AG04450 (cell line): Measurements from ENCODE around the gene MARCHF2. TPM values are rescaled to one million over a fixed set of nuclear protein-coding genes. Genes with fewer than 3 reads are reported as not detected.
A peak's percentile ranks its signal among the peaks of the same experiment; 100 is the strongest.

Experiments
- CTCF ChIA-PET: fragments of 300-600, 350-600 bp; formaldehyde crosslinking; extraction: SDS; loops from one replicate; lab custom pipeline; 2022; ENCODE audit warnings: antibody characterized with exemption, inconsistent platforms; lab: Charles Lee
- POLR2A ChIA-PET: fragments of 350-600 bp; formaldehyde crosslinking; extraction: SDS; loops from one replicate; lab custom pipeline; 2021; ENCODE audit warnings: antibody characterized with exemption, inconsistent platforms; lab: Yijun Ruan, JAX
- DNase-seq: peaks from one replicate; pipeline ENCODE4 v3.0.0-alpha.2; 2011; ENCODE audit warnings: low read depth, low spot score
- H3K27ac ChIP-seq: one replicate; pipeline ENCODE4 v1.5.1; 2012; ENCODE audit warnings: low read depth, low read length, control low read depth
- H3K27me3 ChIP-seq: one replicate; pipeline ENCODE4 v1.6.0; 2012; ENCODE audit warnings: low read length; ENCODE audit not compliant: control insufficient read depth, insufficient read depth
- H3K4me3 ChIP-seq: 2 replicates; pipeline ENCODE4 v1.5.1; 2011; ENCODE audit warnings: mild to moderate bottlenecking, low read depth, low read length, control low read depth
- H3K9me3 ChIP-seq: 2 replicates; pipeline ENCODE4 v1.5.1; 2012; ENCODE audit warnings: low read length; ENCODE audit not compliant: control insufficient read depth, insufficient read depth
- polyA plus RNA-seq: library from polyadenylated mRNA; depleted of rRNA; stranded (reverse); fragments of >200 nt; gene quantifications from 2 replicates; pipeline ENCODE4 v1.2.3, GENCODE V29; 2011
- TF ChIP-seq, protein P1 (sequence below): IDR thresholded peaks from 2 replicates; pipeline ENCODE4 v1.5.1; 2011; ENCODE audit warnings: low read depth, low read length, control low read depth, inconsistent platforms

MARCHF2 gene
- polyA plus RNA-seq, 1 experiment, result 14.7 TPM

DNA sequence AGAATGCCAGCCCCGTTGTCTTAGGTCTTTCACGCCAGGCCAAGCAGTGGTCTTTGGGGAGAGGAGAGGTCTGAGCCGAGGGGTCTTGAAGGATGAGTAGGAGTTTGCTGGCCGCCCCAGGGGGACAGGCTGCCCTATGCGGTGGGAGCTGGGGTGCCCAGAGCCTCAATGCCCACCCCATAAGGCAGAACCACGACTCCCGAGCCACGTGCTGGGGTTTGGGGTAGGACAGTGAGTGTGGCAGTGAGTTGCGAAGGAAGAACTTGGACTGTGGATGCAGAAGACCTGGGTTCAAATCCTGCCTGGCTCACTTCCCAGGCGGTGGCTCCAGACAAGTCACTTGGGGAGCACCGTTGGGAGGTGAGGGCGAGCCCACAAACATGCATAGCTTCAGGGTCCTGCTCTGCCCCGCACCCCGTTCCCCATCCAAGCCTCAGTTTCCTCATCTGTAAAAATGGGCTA, 17.5 kb upstream of the MARCHF2 start:
- H3K27ac ChIP-seq, result no peak overlapping the region
- H3K27me3 ChIP-seq, result no peaks in the 10 kb centered on the region
- ChIA-PET CTCF (interaction anchor here (1.0 kb wide), 1 partner anchor 41 kb away, joined by 7 read pairs; no protein-coding TSS in a partner anchor), POLR2A (no interaction called here)
- H3K4me3 ChIP-seq, result no peak overlapping the region
- no peak for DNase-seq
- TF ChIP-seq, protein P1, sequence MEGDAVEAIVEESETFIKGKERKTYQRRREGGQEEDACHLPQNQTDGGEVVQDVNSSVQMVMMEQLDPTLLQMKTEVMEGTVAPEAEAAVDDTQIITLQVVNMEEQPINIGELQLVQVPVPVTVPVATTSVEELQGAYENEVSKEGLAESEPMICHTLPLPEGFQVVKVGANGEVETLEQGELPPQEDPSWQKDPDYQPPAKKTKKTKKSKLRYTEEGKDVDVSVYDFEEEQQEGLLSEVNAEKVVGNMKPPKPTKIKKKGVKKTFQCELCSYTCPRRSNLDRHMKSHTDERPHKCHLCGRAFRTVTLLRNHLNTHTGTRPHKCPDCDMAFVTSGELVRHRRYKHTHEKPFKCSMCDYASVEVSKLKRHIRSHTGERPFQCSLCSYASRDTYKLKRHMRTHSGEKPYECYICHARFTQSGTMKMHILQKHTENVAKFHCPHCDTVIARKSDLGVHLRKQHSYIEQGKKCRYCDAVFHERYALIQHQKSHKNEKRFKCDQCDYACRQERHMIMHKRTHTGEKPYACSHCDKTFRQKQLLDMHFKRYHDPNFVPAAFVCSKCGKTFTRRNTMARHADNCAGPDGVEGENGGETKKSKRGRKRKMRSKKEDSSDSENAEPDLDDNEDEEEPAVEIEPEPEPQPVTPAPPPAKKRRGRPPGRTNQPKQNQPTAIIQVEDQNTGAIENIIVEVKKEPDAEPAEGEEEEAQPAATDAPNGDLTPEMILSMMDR, result no peak
- no peaks in the 10 kb centered on the region; the same call in 1 of the 2 replicates for H3K9me3 ChIP-seq

GRCh38 chr19:8396185-8396562, 16.9 kb upstream of the MARCHF2 start:
- Histone ChIP-seq H3K4me3 (no peak overlapping the region), H3K27ac (no peak overlapping the region), H3K27me3 (no peaks in the 10 kb centered on the region), H3K9me3 (no peaks in the 10 kb centered on the region; the same call in 1 of the 2 replicates)
- TF ChIP-seq, protein P1, result no peak
- DNase-seq, result no peak
- POLR2A ChIA-PET, result no interaction called here
- CTCF ChIA-PET, result interaction anchor here (1.0 kb wide), 1 partner anchor 42 kb away, joined by 7 read pairs; no protein-coding TSS in a partner anchor

GRCh38 chr19:8396563-8397203, 16.4 kb upstream of the MARCHF2 start:
- TF ChIP-seq, protein P1, result peak; percentile 72
- Histone ChIP-seq H3K4me3 (no peak overlapping the region), H3K27ac (no peak overlapping the region), H3K27me3 (no peaks in the 10 kb centered on the region), H3K9me3 (no peaks in the 10 kb centered on the region; the same call in 1 of the 2 replicates)
- ChIA-PET CTCF (interaction anchor here (0.9 to 1.0 kb wide), 4 partner anchors 42 to 61 kb away, joined by 3 to 7 read pairs (median 6); no protein-coding TSS in a partner anchor), POLR2A (no interaction called here)
- DNase-seq, result no peak

GRCh38 chr19:8397271-8397670, 15.8 kb upstream of the MARCHF2 start:
- no peak for DNase-seq
- ChIA-PET CTCF (interaction anchor here (0.6 to 2.3 kb wide), 6 partner anchors 16 to 86 kb away, joined by 3 to 10 read pairs (median 5); partner anchors contain the start of gene MARCHF2), POLR2A (interaction anchor here (1.6 kb wide), 1 partner anchor 16 kb away, joined by 3 read pairs; the partner anchor contains the start of gene MARCHF2)
- Histone ChIP-seq H3K9me3 (no peaks in the 10 kb centered on the region; the same call in 1 of the 2 replicates), H3K4me3 (no peak overlapping the region), H3K27ac (no peak overlapping the region), H3K27me3 (no peaks in the 10 kb centered on the region)
- TF ChIP-seq, protein P1, result no peak

DNA sequence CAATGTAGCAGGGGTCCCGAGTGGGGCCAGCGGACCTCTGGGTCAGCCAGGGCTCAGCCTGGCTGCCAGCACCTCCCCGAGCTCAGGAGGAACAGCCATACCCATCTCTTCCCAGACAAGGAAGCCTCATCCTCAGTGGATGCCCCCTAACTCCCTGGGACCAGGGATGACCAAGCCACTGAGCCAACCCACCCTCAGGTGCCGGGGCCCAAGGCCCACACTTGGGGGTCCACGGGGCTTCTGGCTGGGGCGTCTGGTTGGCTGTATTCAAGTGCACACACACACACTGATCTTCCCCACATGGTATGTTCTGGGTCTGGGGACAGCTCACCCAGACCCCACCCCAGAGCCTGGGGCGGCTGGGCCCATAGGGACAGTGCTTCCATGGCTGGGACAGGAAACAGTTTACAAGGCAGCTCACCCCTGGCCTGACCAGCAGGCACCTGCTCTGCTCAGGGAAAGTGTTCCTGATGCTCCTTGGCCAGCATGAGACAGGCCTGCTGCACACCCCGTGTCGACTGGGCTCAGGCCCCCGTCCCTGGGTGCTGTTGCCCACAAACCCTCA, 15.3 kb upstream of the MARCHF2 start:
- Histone ChIP-seq H3K4me3 (no peak overlapping the region), H3K27ac (no peak overlapping the region), H3K27me3 (no peaks in the 10 kb centered on the region), H3K9me3 (no peaks in the 10 kb centered on the region; the same call in 1 of the 2 replicates)
- ChIA-PET POLR2A (interaction anchor here (0.6 to 1.6 kb wide), 3 partner anchors 15 to 94 kb away, joined by 3 read pairs; partner anchors contain the start of gene MARCHF2), CTCF (interaction anchor here (0.6 to 2.3 kb wide), 6 partner anchors 15 to 86 kb away, joined by 3 to 10 read pairs (median 5); partner anchors contain the start of gene MARCHF2)
- no peak for DNase-seq
- TF ChIP-seq, protein P1, result no peak
